SK-N-SH (cell line): ENCODE measurements around the gene MPDU1. TPM values are rescaled to one million over a fixed set of nuclear protein-coding genes. Genes with fewer than 3 reads are reported as not detected.

Experiments
- CTCF ChIA-PET: fragments of 300-600, 350-600 bp; formaldehyde crosslinking; extraction: SDS; loops from one replicate; lab custom pipeline; 2021; lab: Yijun Ruan, JAX
- POLR2A ChIA-PET: fragments of 350-600 bp; sonication (Branson Sonifier 250); formaldehyde crosslinking; extraction: SDS; loops from one replicate; lab custom pipeline; 2020; ENCODE audit warnings: antibody characterized with exemption, inconsistent platforms; lab: Yijun Ruan, JAX
- DNase-seq: peaks from one replicate; pipeline ENCODE4 v3.0.0; 2012
- H2AFZ ChIP-seq: fragments of 200-600 bp; sonication (generic); 2 replicates; pipeline ENCODE4 v1.8.1; 2016; ENCODE audit warnings: antibody characterized with exemption, mild to moderate bottlenecking, low read depth
- H3F3A ChIP-seq: fragments of 200-600 bp; sonication (generic); replicated peaks from 2 replicates; pipeline ENCODE3; 2016; ENCODE audit warnings: antibody characterized with exemption, mild to moderate bottlenecking; ENCODE audit not compliant: insufficient read depth
- H3K27ac ChIP-seq, 2 experiments: fragments of 200-500 bp in 1 of 2; fragments of 200-600 bp in 1 of 2; sonication (Bioruptor generic) in 1 of 2; sonication (generic), shearing (Covaris generic) in 1 of 2; 2 replicates each; pipeline versions ENCODE4 v1.5.1 to v1.6.1; 2014 to 2016; ENCODE audit warnings: low read depth in 2 of 2, inconsistent platforms in 1 of 2, low read length in 1 of 2, mild to moderate bottlenecking in 1 of 2, mixed read lengths in 1 of 2
- H3K27me3 ChIP-seq: fragments of 200-600 bp; sonication (generic), shearing (Covaris generic); 2 replicates; pipeline ENCODE4 v1.6.1; 2016; ENCODE audit warnings: mixed run types; ENCODE audit not compliant: insufficient read depth
- H3K36me3 ChIP-seq, 2 experiments: fragments of 200-500 bp in 1 of 2; fragments of 200-600 bp in 1 of 2; sonication (Bioruptor generic) in 1 of 2; sonication (generic) in 1 of 2; replicated peaks in 1 of 2; 2 replicates each; pipeline versions ENCODE3 to v1.5.1; 2014 to 2016; ENCODE audit warnings: low read length in 1 of 2, mild to moderate bottlenecking in 1 of 2; ENCODE audit not compliant: insufficient read depth in 2 of 2, control insufficient read depth in 1 of 2
- H3K4me1 ChIP-seq, 2 experiments: fragments of 200-500 bp in 1 of 2; fragments of 200-600 bp in 1 of 2; sonication (Bioruptor generic) in 1 of 2; sonication (generic), shearing (Covaris generic) in 1 of 2; 2 replicates each; pipeline versions ENCODE4 v1.5.1 to v1.6.1; 2014 to 2016; ENCODE audit warnings: low read depth in 1 of 2, low read length in 1 of 2, mixed run types in 1 of 2; ENCODE audit not compliant: insufficient read depth in 2 of 2, control insufficient read depth in 1 of 2
- H3K4me2 ChIP-seq: fragments of 200-600 bp; sonication (generic), shearing (Covaris generic); 2 replicates; pipeline ENCODE4 v1.6.1; 2017; ENCODE audit warnings: mixed run types
- H3K4me3 ChIP-seq, 2 experiments: fragments of 200-500 bp in 1 of 2; fragments of 200-600 bp in 1 of 2; sonication (Bioruptor generic) in 1 of 2; sonication (generic), shearing (Covaris generic) in 1 of 2; 2 replicates each; pipeline versions ENCODE4 v1.5.1 to v1.8.1; 2014 to 2016; ENCODE audit warnings: low read depth in 2 of 2, inconsistent platforms in 1 of 2, low read length in 1 of 2, mild to moderate bottlenecking in 1 of 2, mixed read lengths in 1 of 2, moderate library complexity in 1 of 2
- H3K79me2 ChIP-seq: fragments of 200-600 bp; sonication (generic); 2 replicates; pipeline ENCODE4 v1.8.1; 2017; ENCODE audit warnings: mild to moderate bottlenecking; ENCODE audit not compliant: insufficient read depth
- H3K9ac ChIP-seq: fragments of 200-600 bp; sonication (generic); 2 replicates; pipeline ENCODE4 v1.6.1; 2017; ENCODE audit warnings: mixed run types
- H3K9me2 ChIP-seq: fragments of 200-600 bp; sonication (generic); 2 replicates; pipeline ENCODE4 v1.6.1; 2017; ENCODE audit warnings: mixed run types
- H3K9me3 ChIP-seq: fragments of 200-600 bp; sonication (generic); 2 replicates; pipeline ENCODE4 v1.6.1; 2017; ENCODE audit warnings: mixed run types, mild to moderate bottlenecking, moderate library complexity
- H4K20me1 ChIP-seq: fragments of 200-600 bp; sonication (generic); 2 replicates; pipeline ENCODE4 v1.6.1; 2017; ENCODE audit warnings: mild to moderate bottlenecking, mixed run types; ENCODE audit not compliant: insufficient read depth
- CHD2 ChIP-seq: fragments of 150-350 bp; IDR thresholded peaks from 2 replicates; pipeline ENCODE4 v1.6.1; 2018; ENCODE audit warnings: low read length; ENCODE audit not compliant: partially characterized antibody
- ELF1 ChIP-seq: IDR thresholded peaks from 2 replicates; pipeline ENCODE4 v1.4.0; 2012
- EP300 ChIP-seq, 2 experiments: IDR thresholded peaks; 2 replicates each; pipeline versions ENCODE4 v1.4.0 to v1.6.1; 2012; ENCODE audit warnings: borderline replicate concordance in 1 of 2, low read depth in 1 of 2, low read length in 1 of 2
- EZH2phosphoT487 ChIP-seq: fragments of 200-600 bp; sonication (generic); IDR thresholded peaks from 2 replicates; pipeline ENCODE4 v1.6.1; 2017; ENCODE audit warnings: low read depth, mixed run types, mild to moderate bottlenecking, antibody characterized with exemption, moderate library complexity, borderline replicate concordance
- FOXM1 ChIP-seq: IDR thresholded peaks from 2 replicates; pipeline ENCODE4 v1.4.0; 2012; ENCODE audit warnings: low read depth, mild to moderate bottlenecking
- GABPA ChIP-seq: IDR thresholded peaks from 2 replicates; pipeline ENCODE4 v1.4.0; 2012; ENCODE audit warnings: low read depth, mild to moderate bottlenecking
- GATA2 ChIP-seq: sonication (generic); formaldehyde crosslinking; IDR thresholded peaks from 2 replicates; pipeline ENCODE4 v1.5.0; 2020; ENCODE audit warnings: mild to moderate bottlenecking, missing genetic modification reagents
- JUND ChIP-seq: IDR thresholded peaks from 2 replicates; pipeline ENCODE4 v1.4.0; 2012
- MEF2A ChIP-seq: IDR thresholded peaks from 2 replicates; pipeline ENCODE4 v1.4.0; 2012; ENCODE audit warnings: low read depth, borderline replicate concordance
- POLR2AphosphoS5 ChIP-seq: IDR thresholded peaks from 2 replicates; pipeline ENCODE4 v1.6.1; 2012; ENCODE audit warnings: low read depth, low read length
- RAD21 ChIP-seq: IDR thresholded peaks from 2 replicates; pipeline ENCODE4 v1.6.1; 2012; ENCODE audit warnings: mild to moderate bottlenecking, low read length
- RCOR1 ChIP-seq: fragments of 150-350 bp; IDR thresholded peaks from 2 replicates; pipeline ENCODE4 v1.6.1; 2017; ENCODE audit warnings: antibody characterized with exemption, low read length
- RXRA ChIP-seq: IDR thresholded peaks from 2 replicates; pipeline ENCODE4 v1.4.0; 2012; ENCODE audit warnings: low read depth, mild to moderate bottlenecking, borderline replicate concordance
- SIN3A ChIP-seq: IDR thresholded peaks from 2 replicates; pipeline ENCODE4 v1.6.1; 2012; ENCODE audit warnings: low read depth, mild to moderate bottlenecking, low read length, moderate library complexity, borderline replicate concordance
- TAF1 ChIP-seq: IDR thresholded peaks from 2 replicates; pipeline ENCODE4 v1.6.1; 2012; ENCODE audit warnings: low read depth, mild to moderate bottlenecking, low read length, moderate library complexity, borderline replicate concordance
- TEAD4 ChIP-seq: IDR thresholded peaks from 2 replicates; pipeline ENCODE4 v1.4.0; 2012; ENCODE audit warnings: mild to moderate bottlenecking, borderline replicate concordance; ENCODE audit not compliant: insufficient read depth
- YY1 ChIP-seq: IDR thresholded peaks from 2 replicates; pipeline ENCODE4 v1.4.0; 2012; ENCODE audit warnings: low read depth, mild to moderate bottlenecking
- WGBS: methylation state at CpG from one replicate; pipeline ENCODE4 v1.1.6; 2017; ENCODE audit warnings: low lambda C conversion rate; 5-methylcytosine and 5-hydroxymethylcytosine counted together
- polyA plus RNA-seq, 3 experiments: library from polyadenylated mRNA; depleted of rRNA; stranded (reverse); fragments of >200 nt; gene quantifications; 2 replicates each; pipeline ENCODE4 v1.2.3, GENCODE V29; 2012
- TF ChIP-seq, protein P1 (sequence below): IDR thresholded peaks from 2 replicates; pipeline ENCODE4 v1.4.0; 2012; ENCODE audit warnings: low read depth, borderline replicate concordance
- TF ChIP-seq, protein P2 (sequence below): fragments of 150-350 bp; IDR thresholded peaks from 2 replicates; pipeline ENCODE4 v1.6.1; 2016; ENCODE audit warnings: mild to moderate bottlenecking, low read depth, low read length
- TF ChIP-seq, protein P3 (sequence below): IDR thresholded peaks from 2 replicates; pipeline ENCODE4 v1.4.0; 2012; ENCODE audit warnings: low read depth, borderline replicate concordance

The MPDU1 gene
- polyA plus RNA-seq, 1 of the 3 experiments (the other 2 are of a cell fraction), result 126 TPM

DNA sequence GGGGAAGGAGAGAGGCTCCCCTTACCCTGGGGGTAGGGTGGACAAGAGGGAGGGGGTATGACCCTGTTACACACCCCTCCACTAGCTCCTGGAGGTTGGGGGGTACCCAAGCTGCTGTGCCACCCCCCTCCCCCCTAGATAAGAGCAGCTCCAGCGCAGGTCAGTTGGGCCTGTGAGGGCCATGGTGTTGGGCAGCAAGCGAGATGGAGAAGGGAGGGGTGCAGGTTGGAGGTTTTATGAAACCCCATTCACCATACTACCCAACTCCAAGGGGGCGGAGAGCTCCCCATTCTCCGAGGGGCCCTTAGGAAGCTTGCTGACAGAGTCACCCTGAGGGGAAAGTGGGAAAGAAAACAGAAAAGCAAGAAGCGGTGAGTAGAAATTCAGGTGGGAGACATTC is 7.9 kb downstream of the MPDU1 start:
- H2AFZ ChIP-seq, result no peak overlapping the region
- peaks cover 51% of the 10 kb centered on the region for H3F3A ChIP-seq
- POLR2A ChIA-PET, result interaction anchor here (3.5 kb wide), 1 partner anchor 95 kb away, joined by 23 read pairs; the partner anchor contains the start of genes TP53 and WRAP53
- H3K4me2 ChIP-seq, result no peak overlapping the region
- DNase-seq, result no peak
- H3K36me3 ChIP-seq, result peaks cover 35 to 71% of the 10 kb centered on the region in 2 experiments
- 97% methylated on average over 5 of the region's 5 CpGs for WGBS
- peaks cover 17 to 32% of the 10 kb centered on the region in 2 experiments for H3K4me1 ChIP-seq
- H4K20me1 ChIP-seq, result no peaks in the 10 kb centered on the region
- H3K27me3 ChIP-seq, result no peaks in the 10 kb centered on the region
- no peaks in the 10 kb centered on the region for H3K9me2 ChIP-seq
- TF ChIP-seq GATA2 (CRISPR knock-in tag), result no peak
- no peak for TF ChIP-seq EP300 (IDR thresholded peaks at IDR 0.05; ENCODE audit: borderline replicate concordance in 1 of 2, low read depth in 1 of 2, low read length in 1 of 2)
- TF ChIP-seq POLR2AphosphoS5, result no peak
- TF ChIP-seq, protein P1, sequence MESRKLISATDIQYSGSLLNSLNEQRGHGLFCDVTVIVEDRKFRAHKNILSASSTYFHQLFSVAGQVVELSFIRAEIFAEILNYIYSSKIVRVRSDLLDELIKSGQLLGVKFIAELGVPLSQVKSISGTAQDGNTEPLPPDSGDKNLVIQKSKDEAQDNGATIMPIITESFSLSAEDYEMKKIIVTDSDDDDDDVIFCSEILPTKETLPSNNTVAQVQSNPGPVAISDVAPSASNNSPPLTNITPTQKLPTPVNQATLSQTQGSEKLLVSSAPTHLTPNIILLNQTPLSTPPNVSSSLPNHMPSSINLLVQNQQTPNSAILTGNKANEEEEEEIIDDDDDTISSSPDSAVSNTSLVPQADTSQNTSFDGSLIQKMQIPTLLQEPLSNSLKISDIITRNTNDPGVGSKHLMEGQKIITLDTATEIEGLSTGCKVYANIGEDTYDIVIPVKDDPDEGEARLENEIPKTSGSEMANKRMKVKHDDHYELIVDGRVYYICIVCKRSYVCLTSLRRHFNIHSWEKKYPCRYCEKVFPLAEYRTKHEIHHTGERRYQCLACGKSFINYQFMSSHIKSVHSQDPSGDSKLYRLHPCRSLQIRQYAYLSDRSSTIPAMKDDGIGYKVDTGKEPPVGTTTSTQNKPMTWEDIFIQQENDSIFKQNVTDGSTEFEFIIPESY, result no peak
- TF ChIP-seq, protein P2, sequence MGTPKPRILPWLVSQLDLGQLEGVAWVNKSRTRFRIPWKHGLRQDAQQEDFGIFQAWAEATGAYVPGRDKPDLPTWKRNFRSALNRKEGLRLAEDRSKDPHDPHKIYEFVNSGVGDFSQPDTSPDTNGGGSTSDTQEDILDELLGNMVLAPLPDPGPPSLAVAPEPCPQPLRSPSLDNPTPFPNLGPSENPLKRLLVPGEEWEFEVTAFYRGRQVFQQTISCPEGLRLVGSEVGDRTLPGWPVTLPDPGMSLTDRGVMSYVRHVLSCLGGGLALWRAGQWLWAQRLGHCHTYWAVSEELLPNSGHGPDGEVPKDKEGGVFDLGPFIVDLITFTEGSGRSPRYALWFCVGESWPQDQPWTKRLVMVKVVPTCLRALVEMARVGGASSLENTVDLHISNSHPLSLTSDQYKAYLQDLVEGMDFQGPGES, result no peak
- TF ChIP-seq RCOR1, result no peak
- no peak for TF ChIP-seq SIN3A
- no peak for TF ChIP-seq EZH2phosphoT487
- TF ChIP-seq YY1, result no peak
- no peak for TF ChIP-seq CHD2
- no peak for TF ChIP-seq FOXM1
- no peak for TF ChIP-seq TAF1
- no peak for TF ChIP-seq GABPA
- TF ChIP-seq RAD21, result no peak
- no peak for TF ChIP-seq RXRA
- TF ChIP-seq JUND, result no peak
- TF ChIP-seq ELF1, result no peak
- TF ChIP-seq, protein P3, sequence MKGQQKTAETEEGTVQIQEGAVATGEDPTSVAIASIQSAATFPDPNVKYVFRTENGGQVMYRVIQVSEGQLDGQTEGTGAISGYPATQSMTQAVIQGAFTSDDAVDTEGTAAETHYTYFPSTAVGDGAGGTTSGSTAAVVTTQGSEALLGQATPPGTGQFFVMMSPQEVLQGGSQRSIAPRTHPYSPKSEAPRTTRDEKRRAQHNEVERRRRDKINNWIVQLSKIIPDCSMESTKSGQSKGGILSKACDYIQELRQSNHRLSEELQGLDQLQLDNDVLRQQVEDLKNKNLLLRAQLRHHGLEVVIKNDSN, result no peak
- no peak for TF ChIP-seq MEF2A
- TF ChIP-seq TEAD4, result no peak
- peak overlapping the region; percentile 8 to 47; a peak in 2 of 4 replicates for H3K27ac ChIP-seq
- peaks cover 11% of the 10 kb centered on the region; the same call in 1 of the 2 replicates for H3K79me2 ChIP-seq
- CTCF ChIA-PET, result interaction anchor here (0.8 to 3.4 kb wide), 4 partner anchors 31 to 155 kb away, joined by 3 to 17 read pairs (median 4); partner anchors contain the start of gene WRAP53
- no peak overlapping the region for H3K9ac ChIP-seq
- no peak overlapping the region for H3K4me3 ChIP-seq
- no peaks in the 10 kb centered on the region for H3K9me3 ChIP-seq
